NCI-H128 (cell line): ENCODE results near the gene TRIM26.
"Not testable (repeated sequence)": the region's sequence is repeated elsewhere in the genome, so short reads cannot be mapped to it uniquely, and the experiment has no call there.

Source experiments
- DNase-seq: peaks from one replicate; lab custom pipeline; 2025; ENCODE audit not compliant: unreplicated experiment; lab: John Stamatoyannopoulos, UW

Gene TRIM26

GRCh38 chr6:30171677-30172471 lies 41.3 kb downstream of the TRIM26 start:
- DNase-seq, result no peak

DNA sequence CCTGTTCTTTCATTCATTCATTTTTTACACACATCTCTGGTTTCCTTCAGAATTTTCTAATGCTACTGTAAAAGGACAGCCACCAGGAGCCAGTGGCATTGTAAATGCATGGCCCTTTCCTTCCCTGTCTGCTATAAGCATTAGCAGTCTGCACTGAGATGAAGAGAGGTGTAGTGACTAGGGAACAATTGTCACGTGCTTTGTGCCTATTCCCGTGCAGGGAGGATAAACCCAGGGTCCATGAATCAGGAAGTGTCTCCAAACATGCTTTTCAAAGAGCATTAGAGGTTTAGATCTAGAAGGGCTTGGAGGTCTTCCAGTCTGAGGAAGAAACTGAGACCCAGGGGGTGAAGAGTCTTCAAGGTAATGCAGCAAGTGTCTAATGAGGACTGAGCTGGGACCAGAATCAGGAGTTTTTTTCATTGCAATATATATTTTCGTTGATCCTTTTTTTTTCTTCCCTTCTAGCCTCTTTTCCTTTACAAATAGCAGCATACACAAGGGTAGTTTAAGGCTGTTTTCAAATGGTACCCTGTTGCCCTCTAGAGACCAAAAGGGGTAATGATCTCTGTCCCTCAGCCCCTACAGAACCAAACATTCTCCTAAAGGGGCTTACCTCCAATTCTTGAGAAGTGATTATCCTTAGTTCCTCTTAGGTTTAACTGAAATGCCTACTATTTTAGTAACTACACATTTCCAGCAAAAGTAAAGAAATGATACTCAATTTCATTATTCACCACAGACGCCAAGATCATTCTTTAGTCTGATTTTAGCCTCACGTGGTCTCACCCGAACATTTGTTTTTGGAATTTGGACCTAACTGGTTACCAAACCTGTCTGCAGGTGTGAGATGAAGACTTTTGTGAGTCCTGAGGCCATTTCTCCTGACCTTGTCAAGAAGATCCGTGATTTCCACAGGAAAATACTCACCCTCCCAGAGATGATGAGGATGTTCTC lies 43.3 kb downstream of the TRIM26 start:
- peak; percentile 22 for DNase-seq

DNA sequence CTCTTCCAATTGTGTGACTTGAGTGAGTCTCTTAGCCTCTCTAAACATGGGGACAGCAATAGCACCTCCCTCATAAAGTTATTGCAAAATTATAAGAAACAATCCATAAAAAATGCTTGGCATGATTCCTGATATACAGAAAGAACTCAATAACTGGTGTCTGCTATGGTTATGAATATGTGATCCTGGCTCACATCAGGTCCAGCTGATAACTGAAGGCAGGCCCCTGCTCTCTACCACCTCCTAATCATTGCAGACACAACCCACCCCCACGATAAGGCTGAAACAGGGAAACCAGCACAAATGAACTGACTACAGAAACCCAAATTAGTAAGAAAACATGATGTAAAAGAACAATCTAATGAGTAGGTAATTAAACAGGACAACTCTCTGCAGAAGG lies 44.5 kb downstream of the TRIM26 start:
- DNase-seq, result no peak

DNA sequence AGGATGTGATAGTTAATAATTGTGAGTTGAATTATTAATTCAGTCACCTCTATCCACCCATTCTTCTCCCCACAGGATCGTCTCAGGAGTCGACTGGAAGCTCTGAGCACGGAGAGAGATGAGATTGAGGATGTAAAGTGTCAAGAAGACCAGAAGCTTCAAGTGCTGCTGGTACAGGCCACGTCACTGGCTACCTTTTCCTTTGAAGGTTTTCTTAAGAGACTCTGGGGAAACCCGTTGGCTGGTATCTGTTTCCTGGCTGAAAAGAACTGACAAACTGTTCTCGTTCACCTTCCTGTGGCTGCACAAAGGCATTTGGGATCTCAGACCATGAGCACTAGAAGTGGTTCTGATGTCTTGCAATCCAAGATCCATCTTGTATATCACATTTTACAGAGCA lies 46.1 kb downstream of the TRIM26 start:
- DNase-seq, result no peak

DNA sequence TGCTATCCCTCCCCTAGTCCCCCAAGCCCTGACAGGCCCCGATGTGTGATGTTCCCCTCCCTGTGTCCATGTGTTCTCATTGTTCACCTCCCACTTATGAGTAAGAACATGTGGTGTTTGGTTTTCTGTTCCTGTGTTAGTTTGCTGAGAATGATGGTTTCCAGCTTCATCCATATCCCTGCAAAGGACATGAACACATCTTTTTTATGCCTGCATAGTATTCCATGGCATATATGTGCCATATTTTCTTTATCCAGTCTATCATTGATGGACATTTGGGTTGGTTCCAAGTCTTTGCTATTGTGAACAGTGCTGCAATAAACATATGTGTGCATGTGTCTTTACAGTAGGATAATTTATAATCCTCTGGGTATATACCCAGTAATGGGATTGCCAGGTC lies 48.0 kb downstream of the TRIM26 start:
- DNase-seq, result not testable (repeated sequence)

DNA sequence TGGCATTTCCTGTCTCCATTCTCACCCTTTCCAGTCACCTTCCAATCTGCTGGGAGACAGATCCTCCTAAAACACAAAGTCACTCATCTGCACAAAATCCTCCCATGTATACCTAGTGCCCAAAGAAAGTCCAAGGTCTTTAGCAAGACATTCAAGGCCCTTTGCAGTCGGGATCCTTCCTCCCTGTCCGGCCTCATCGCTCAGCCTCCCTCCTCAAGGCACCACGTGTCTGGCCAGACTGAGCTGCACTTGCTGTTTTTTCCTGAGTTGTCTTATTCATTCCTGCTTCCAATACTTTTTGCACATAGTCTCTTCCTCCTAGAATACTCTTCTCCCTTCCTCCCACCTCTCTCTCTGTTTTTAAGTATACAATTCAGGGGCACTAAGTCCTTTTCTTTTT lies 48.5 kb downstream of the TRIM26 start:
- DNase-seq, result no peak

DNA sequence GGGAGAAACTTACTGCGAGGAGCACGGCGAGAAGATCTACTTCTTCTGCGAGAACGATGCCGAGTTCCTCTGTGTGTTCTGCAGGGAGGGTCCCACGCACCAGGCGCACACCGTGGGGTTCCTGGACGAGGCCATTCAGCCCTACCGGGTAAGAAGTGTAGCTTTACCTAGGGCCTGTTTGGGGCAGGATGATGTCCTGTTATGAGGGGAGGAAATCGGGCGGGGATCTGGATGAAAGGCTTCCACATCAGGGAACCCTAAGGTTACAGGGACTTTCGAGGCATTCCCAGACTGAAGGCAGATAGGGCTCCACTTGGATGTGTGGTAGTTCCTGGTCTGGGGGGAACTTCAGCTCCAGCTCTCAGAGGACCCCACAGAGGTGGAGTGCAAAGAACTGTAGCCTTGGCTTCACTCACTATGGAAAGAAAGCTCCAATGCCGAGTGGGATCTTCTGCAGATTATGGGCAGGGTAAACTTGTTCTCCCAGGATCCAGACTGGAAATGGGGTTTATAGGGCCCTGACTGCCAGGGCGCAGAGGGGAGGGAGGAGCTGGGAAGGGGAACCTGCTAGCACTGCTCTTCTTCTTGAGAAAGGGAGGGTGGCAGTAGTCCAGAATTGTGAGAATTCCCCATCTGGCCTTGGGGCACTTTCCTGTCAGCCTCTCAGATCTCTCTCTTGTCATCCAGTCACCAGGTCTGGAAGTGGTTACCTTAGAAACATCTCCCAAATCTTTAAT lies 49.1 kb downstream of the TRIM26 start:
- DNase-seq, result no peak

DNA sequence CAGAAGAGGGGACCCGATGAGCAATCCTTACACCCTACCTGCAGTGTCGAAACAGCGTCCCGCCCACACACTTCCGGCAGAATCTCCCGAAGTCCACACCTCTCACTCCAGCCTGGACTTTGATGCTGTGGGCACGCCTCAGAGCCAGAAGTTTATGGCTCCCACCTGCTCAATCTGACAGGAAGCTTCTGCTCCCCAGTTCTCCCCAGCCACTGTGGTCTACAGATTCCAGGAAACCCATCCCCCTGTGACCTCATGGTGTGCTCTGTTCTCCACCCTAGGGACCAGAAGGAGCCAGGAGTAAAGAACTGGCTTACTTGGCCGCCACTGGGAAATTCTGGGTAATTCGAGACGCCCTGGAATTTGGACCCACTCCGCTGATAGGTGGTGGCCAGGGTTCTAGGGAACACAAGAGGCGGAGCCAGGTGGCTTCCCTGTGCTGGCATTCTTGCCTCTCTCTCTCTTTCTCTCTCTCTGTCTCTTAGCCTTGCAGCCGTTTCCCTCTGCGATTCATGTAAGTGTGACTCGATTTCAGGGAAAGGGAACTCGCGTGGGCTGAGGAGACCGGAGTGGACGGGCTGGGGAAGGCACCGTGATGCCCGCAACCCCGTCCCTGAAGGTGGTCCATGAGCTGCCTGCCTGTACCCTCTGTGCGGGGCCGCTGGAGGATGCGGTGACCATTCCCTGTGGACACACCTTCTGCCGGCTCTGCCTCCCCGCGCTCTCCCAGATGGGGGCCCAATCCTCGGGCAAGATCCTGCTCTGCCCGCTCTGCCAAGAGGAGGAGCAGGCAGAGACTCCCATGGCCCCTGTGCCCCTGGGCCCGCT lies 49.9 kb downstream of the TRIM26 start, which contains the start of gene TRIM15:
TRIM15 (plus strand) TSS at position 457 of the 828 bp plus-strand sequence; CDS start at position 596, 139 bp downstream.
- no peak for DNase-seq

- no peak for DNase-seq
These were observed 50.7 kb downstream of the TRIM26 start for GRCh38 chr6:30162265-30163089.

- DNase-seq, result no peak
These were observed 52.2 kb downstream of the TRIM26 start, which contains the start of gene TRIM10 for GRCh38 chr6:30160785-30161531. Gene TRIM10, minus strand, starts transcription at chr6:30161211. Its CDS starts 353 bp downstream, at chr6:30160858.

- no peak for DNase-seq
These were observed 53.0 kb downstream of the TRIM26 start for GRCh38 chr6:30160008-30160784.

- DNase-seq, result no peak
These were observed 54.6 kb downstream of the TRIM26 start for GRCh38 chr6:30158475-30159040.

- no peak for DNase-seq
These were observed 55.2 kb downstream of the TRIM26 start for GRCh38 chr6:30157999-30158398.

- DNase-seq, result no peak
These were observed 55.6 kb downstream of the TRIM26 start for GRCh38 chr6:30157581-30157980.

DNA sequence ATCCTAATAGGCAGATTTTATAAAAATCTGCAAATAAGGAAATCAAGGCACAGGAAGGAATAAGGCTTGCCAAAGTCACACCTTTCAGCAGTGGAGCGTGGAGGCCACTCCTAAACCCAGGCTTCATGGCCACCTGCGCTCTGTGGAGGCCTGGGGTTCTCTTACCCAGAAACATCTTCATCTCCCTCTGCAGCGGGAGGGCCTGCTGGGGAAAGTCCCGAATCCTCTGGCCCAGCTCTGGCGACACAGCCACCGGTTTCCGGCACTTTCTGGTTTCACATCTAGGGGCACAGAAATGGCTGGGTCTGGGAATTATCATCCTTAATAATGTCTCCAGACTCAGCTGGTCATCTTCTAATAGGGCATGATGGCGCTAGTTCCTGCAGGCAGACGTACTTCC lies 56.4 kb downstream of the TRIM26 start:
- DNase-seq, result no peak

GRCh38 chr6:30156262-30156599 lies 57.0 kb downstream of the TRIM26 start:
- no peak for DNase-seq

DNA sequence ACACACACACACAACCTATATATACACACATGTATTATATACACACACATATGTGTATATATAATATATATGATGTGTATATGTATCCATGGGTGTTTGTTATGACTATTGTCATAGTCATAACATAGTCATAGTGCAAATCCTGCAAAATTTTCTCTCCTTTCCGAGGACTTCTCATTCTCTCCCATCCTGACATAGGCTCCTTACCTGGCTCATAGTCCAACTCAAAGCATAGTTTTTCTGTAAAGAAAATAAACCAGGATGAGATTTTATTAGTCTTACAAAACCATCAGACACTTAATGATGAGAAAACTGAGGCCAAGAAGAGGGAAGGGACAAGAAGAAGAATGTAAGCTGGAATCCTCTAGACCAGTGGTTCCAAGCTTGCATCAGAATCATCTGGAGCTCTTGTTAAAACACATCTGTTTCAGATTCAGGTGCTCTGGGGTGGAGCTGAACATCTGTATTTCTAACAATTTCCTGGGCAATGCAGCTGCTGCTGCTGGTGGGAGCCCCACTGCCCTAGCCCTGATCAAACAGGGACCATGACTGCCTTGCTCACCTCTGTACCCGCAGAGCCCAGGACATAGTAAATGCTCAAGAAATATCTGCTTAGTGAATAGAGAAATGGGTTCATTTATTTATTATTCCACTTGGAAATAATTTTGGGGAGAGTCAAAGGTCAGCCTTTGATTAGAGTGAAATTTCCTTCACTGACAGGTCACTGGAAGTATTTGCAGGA lies 57.5 kb downstream of the TRIM26 start:
- no peak for DNase-seq
